Prostate gland (tissue), 2 donors: ENCODE data around the gene CEP131.

Source experiments
- CTCF ChIP-seq, 4 experiments: fragments of 200-600 bp in 2 of 4; fragments of 450-650 bp in 2 of 4; sonication (generic) in 2 of 4; IDR thresholded peaks; 1 replicate in 3 of 4; 2 replicates in 1 of 4; pipeline ENCODE4 v1.5.1; 2016 to 2019; ENCODE audit warnings: antibody characterized with exemption in 4 of 4, mild to moderate bottlenecking in 2 of 4, moderate library complexity in 2 of 4
- POLR2A ChIP-seq: fragments of 450-650 bp; IDR thresholded peaks from one replicate; pipeline ENCODE4 v1.6.1; 2016; ENCODE audit warnings: antibody characterized with exemption, mild to moderate bottlenecking

GRCh38 chr17:81196505-81197408 is 26.0 kb downstream of the CEP131 start:
- TF ChIP-seq CTCF (IDR thresholded peaks at IDR 0.05) (no peak), POLR2A (no peak)
